GM12873 (cell line): Measurements from ENCODE around the gene PARVA.

Experiments used
- TF ChIP-seq, protein P1 (sequence below): IDR thresholded peaks from 2 replicates; pipeline ENCODE4 v1.5.1; 2012; ENCODE audit warnings: low read depth, mild to moderate bottlenecking, moderate library complexity, low read length, control low read depth; ENCODE audit not compliant: insufficient read depth; ENCODE audit errors: missing control alignments

PARVA gene

GRCh38 chr11:12581923-12582322, 204.6 kb downstream of the PARVA start:
- TF ChIP-seq, protein P1, sequence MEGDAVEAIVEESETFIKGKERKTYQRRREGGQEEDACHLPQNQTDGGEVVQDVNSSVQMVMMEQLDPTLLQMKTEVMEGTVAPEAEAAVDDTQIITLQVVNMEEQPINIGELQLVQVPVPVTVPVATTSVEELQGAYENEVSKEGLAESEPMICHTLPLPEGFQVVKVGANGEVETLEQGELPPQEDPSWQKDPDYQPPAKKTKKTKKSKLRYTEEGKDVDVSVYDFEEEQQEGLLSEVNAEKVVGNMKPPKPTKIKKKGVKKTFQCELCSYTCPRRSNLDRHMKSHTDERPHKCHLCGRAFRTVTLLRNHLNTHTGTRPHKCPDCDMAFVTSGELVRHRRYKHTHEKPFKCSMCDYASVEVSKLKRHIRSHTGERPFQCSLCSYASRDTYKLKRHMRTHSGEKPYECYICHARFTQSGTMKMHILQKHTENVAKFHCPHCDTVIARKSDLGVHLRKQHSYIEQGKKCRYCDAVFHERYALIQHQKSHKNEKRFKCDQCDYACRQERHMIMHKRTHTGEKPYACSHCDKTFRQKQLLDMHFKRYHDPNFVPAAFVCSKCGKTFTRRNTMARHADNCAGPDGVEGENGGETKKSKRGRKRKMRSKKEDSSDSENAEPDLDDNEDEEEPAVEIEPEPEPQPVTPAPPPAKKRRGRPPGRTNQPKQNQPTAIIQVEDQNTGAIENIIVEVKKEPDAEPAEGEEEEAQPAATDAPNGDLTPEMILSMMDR, result no peak
